Skin epidermis (tissue), 12 donors: ENCODE measurements around the gene LY6G6C.
A peak's percentile ranks its signal among the peaks of the same experiment; 100 is the strongest.
"Not testable (repeated sequence)": the region's sequence is repeated elsewhere in the genome, so short reads cannot be mapped to it uniquely, and the experiment has no call there.

Source experiments
- H3K27ac ChIP-seq, 21 experiments: fragments of 200-600 bp; sonication (generic) in 11 of 21; one replicate each; pipeline ENCODE4 v1.5.0; 2020; ENCODE audit warnings: mild to moderate bottlenecking in 3 of 21, inconsistent platforms in 2 of 21, moderate library complexity in 2 of 21
- H3K4me3 ChIP-seq, 7 experiments: fragments of 200-600 bp; sonication (generic) in 2 of 7; one replicate each; pipeline ENCODE4 v1.5.0; 2020; ENCODE audit warnings: inconsistent platforms in 2 of 7, mild to moderate bottlenecking in 2 of 7, moderate library complexity in 1 of 7

LY6G6C gene

DNA sequence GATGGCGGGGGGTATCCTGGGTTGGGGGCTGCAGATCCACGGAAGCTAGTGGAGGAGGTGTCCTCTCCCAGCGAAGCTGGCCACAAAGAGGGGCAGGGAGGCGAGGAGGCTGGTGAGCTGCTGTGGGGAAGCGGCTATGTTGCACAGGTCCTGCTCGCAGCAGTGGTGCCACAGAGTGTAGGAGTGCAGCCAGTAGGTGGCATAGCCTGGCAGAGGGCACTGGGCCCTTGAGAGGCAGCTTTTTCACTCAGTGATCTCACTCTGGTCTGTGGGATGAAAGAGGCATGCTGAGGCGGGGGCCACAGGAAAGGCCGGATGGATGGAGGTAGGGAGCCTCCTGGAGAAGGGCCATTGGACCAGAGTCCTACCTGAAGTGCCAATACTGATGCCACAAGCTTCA lies 9.2 kb downstream of the LY6G6C start:
- Histone ChIP-seq H3K27ac (peak overlapping the region in 13 of 21 experiments; percentile 1 to 77 (median 48)), H3K4me3 (no peak overlapping the region)

DNA sequence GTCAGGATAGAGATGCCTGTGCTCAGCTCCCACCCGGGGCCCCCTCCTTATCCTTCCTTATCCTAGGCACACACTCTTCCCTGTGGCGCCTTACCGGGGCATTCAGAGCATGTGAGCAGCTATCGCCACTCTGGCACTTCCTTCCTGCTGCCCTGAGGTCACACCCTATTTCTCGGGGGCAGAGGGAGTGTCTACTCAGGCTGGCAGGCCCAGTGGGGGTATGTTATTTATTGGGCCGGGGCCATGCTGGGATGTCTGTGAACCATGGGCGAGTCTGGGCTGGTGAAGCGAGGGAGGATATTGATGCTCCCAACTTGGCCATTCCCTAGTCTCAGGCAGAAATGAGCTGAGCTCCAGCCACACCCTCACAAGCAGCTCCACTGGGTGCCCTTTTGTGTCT lies 10.3 kb downstream of the LY6G6C start:
- Histone ChIP-seq H3K4me3 (no peak overlapping the region), H3K27ac (peak overlapping the region in 8 of 21 experiments; percentile 18 to 73 (median 43))

DNA sequence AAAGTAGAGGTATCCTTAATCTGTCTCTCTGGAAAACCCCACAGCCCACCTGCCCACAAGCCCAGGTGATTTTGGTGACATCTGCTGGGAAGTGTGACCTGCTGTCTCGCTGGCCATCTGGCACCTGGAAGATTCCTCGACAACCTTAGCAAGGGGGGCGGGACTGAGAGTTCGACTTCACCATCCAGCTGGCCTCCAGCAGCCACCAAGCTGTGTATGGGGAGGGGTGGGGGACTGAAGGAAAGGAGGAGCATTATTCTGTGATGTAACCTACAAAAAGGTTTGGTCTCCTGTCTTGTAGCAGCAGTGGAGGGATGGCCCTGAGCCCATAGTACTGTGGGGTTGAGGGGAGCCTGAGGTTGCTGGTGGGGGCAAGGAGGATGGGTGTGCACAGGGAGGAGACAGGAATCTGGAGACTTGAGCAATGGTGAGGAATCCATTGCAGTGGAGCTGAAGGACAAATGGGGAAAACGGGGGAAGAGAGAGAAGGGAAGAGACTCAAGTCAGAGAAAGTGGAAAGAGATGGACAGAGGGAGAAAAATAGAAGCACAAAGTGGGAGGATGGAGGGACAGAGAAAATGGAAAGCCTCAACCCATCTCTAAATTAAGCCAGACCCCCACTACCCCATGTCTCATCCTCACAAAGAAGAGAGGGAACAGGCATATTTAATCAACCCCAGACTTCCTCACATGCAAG lies 10.9 kb downstream of the LY6G6C start:
- Histone ChIP-seq H3K4me3 (no peak overlapping the region), H3K27ac (peak overlapping the region in 5 of 21 experiments; percentile 34 to 73 (median 49))

DNA sequence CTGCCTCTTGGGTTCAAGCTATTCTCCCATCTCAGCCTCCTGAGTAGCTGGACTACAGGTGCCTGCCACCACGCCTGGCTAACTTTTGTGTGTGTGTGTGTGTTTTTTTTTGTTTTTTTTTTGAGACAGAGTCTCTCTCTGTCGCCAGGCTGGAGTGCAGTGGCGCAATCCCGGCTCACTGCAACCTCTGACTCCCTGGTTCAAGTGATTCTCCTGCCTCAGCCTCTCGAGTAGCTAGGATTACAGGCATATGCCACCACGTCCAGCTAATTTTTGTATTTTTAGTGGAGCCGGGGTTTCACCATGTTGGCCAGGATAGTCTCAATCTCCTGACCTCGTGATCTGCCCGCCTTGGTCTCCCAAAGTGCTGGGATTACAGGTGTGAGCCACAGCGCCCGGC lies 12.4 kb downstream of the LY6G6C start:
- not testable (repeated sequence) for H3K4me3 ChIP-seq, H3K27ac ChIP-seq

DNA sequence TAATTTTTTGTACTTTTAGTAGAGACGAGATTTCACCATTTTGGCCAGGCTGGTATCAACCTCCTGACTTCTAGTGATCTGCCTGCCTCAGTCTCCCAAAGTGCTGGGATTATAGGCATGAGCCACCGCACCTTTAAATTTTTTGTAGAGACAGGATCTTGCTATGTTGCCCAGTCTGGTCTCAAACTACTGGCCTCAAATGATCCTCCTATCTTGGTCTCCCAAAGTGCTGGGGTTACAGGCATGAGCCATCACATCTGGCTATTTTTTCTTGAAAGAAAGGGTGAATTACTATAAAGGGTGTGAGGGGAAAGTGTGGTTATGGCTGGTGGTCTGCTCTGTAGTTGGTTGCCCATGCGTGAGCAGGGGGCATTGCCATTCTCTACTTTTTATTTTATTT lies 13.3 kb downstream of the LY6G6C start:
- H3K4me3 ChIP-seq: no peak overlapping the region
- no peak overlapping the region for H3K27ac ChIP-seq

DNA sequence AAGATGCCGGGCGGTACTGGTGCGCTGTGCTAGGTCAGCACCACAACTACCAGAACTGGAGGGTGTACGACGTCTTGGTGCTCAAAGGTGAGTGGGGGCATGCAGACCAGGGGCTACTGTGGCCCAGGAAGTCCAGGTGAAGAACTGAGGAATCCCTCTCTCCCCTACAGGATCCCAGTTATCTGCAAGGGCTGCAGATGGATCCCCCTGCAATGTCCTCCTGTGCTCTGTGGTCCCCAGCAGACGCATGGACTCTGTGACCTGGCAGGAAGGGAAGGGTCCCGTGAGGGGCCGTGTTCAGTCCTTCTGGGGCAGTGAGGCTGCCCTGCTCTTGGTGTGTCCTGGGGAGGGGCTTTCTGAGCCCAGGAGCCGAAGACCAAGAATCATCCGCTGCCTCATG lies 13.8 kb downstream of the LY6G6C start:
- H3K27ac ChIP-seq: no peak overlapping the region
- no peak overlapping the region for H3K4me3 ChIP-seq

DNA sequence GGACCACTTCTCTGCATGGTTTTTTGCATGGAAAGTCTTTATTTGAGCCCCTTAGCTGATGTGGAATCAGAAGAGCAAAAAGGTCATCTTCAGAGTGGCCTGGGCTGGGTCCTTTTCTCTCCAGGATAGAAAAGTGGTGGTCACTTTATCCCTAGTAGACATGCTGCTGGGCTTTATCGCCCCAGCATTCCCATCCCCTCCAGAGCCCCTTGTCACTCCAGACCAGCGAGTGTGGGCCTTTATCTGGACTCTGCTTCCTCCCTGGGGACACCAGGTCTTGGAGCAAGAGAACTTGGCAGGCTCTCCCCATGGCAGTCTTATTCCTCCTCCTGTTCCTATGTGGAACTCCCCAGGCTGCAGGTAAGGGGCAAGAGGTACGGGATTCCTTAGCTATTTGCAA lies 14.9 kb downstream of the LY6G6C start, which contains the start of gene LY6G6F:
Gene LY6G6F, plus strand, starts transcription at position 268 of the 400 bp plus-strand sequence. Its CDS starts 41 bp downstream, at position 309.
- Histone ChIP-seq H3K4me3 (no peak within 1 kb of the TSS), H3K27ac (no peak within 1 kb of the TSS)

DNA sequence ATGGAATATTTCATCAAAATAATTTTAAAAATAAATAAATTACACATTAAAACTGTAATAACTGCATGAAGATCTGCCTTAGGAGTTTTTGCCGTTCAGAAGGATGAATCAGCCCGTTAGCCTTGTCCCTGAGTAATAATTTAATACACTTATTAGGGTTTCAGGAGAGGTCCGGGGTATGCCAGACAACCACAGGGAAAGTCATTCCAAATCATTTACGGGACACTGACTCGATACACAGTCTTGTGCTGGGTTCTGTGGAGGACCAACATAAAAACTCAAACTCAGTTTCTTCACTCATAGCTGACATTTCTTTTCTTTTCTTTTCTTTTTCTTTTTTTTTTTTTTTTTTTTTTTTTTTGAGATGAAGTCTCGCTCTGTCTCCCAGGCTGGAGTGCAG lies 15.6 kb downstream of the LY6G6C start:
- no peak overlapping the region for H3K27ac ChIP-seq
- H3K4me3 ChIP-seq: no peak overlapping the region

DNA sequence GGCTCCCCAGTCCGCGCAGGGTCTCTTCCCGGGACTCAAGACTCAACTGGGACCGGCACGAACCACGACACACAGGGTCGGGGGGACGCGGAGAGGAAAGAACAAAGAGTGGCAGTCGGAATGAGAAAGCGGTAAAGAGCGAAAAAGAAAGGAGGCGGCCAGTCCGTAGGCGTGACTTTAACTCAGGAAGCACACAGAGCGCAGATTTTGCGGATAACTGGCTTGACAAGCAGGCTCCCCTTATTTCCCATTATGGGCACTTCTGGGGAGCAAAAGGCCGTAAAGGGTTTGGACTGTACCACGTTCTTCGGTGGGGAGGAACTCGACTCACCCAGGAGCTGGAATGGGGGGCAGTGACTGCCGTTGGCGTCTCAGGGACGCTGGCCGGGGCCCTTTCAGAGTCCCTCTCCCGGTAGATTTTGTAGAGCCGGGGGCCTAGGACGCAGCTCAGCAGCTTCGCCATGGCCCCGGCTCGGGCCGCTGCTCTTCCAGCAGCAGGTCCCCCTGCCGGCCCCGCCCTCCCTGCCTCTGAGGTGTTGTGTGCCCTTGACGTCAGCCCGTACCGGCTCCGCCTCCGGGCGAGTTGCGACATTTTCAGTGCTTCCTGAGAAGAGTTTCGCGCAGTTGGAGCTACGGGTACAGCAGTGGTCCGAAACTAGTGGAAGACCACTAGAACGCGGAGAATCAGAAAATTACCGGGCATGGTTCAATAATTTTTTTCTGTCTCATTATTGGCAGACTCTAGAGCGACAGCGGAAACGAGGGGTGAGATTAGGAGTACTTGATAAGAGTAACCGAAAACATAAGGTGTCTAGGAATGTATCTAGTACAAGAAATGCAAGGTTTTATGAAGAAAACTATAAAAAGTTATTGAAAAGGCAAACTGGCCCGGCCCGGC lies 18.5 kb downstream of the LY6G6C start, which contains the start of gene ABHD16A:
Gene ABHD16A, minus strand, starts transcription at position 506 of the 898 bp plus-strand sequence. Its CDS starts 43 bp downstream, at position 463.
- Histone ChIP-seq H3K27ac (peak within 1 kb of the TSS; percentile 43 to 99 (median 97)), H3K4me3 (peak within 1 kb of the TSS; percentile 58 to 83 (median 74))

DNA sequence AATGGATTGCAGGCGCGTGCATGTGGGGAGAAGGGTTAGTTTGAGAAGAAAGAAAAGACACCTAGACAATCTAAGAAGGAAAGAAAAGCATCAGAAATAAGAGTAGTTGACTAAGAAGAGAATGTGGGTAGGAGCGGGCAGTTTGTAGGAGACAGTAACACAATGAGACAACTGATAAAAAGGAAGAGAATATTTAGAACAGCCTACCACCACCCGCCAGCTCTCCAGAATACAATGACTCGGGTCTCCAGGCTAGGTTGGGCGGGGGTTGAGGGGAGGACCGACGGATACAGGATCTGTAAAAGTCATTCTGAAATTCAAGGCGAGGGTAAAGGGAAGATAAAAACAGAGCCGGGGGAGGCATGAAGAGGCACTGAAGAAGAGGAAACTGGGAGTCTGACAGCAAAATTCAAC lies 19.1 kb downstream of the LY6G6C start:
- H3K27ac ChIP-seq: peak overlapping the region; percentile 43 to 99 (median 97)
- peak overlapping the region; percentile 58 to 83 (median 74) for H3K4me3 ChIP-seq

DNA sequence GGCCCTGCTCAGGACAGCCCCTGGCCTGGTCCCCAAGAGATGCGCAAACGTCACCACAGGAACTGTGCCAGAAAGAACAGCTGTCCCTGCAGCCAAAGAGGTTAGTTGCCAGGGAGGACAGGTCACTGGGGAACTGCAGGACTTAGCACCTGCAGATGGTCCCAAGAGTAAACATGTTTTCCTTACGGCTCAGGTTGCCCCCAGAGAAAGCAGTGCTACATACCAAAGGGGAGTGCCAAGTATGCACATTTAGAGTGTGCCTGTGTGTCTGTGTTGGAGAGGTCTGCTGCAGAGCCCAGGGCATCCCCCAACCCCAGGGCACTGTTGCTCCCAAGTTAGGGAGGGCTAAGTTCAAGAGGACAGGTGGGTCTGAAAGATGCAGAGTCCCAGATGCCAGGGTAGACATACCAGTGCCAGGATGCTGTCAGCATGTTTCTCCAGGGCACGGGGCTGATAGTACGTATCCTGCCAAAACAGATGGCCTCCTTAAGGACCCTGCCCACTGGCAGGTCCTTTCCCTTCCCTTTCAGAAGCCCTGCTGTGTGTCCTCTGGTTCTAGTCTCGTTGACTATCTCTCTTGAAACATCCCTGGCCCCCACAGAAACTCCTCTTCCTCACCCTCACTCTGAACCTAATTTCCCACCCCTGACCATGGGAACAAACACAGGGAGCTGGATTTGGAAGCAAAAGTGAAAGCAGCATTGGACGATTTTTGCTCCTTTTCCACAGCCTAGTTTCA lies 19.7 kb downstream of the LY6G6C start:
- H3K4me3 ChIP-seq: peak overlapping the region; percentile 58 to 83 (median 74)

DNA sequence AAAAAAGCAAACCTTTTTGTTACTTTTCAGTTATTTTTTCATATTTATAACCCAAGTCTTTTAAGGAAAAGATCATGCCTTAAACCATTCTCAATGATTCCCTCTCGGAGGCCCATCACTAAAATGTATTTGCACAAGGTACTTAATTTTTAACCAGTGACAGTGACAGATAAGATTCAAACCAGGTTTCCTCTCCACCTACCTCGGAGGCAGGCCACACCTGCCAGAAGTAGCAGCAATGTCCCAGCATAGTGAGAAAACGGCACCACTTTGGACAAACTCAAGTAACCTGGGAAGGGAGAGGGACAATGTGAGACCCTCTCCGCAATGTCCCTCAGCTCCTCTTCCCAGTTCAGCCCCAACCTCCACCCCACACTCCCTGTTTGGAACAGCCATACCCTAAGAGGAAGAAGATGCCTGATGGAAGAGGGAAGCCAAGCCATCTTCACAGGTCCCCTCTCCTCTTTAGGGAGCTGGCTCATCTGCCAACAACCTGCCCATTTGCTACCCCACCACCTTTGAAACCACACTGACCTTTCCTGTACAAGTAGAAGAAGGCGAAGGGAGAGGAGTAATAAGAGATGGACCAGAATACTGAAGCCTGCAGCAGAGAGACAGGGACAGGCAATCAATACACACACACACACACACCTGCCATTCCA lies 20.7 kb downstream of the LY6G6C start:
- Histone ChIP-seq H3K27ac (peak overlapping the region in 4 of 21 experiments; percentile 2 to 98 (median 39)), H3K4me3 (no peak overlapping the region)

More for the DNA sequence above, 19.7 kb downstream of the LY6G6C start:
- peak overlapping the region in 20 of 21 experiments; percentile 85 to 99 (median 98) for H3K27ac ChIP-seq

DNA sequence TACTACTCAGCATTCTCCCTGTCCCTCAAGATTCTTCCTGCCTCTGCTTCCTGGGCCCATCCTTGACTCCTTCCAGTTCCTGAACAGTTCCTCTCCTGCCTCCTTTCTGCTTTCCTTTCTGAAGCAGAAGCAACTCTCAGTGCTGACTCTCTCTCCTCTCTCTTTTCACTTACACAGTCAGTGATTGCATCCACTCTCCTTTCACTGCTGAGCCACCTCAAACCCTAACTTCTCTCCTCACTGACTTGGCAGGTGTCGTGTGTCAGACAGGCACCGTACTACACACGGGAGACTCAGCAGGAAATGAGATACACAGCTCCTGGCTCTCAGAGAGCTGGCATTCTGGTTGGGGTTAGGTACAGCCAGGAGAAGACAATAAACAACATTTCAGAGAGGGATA lies 24.0 kb downstream of the LY6G6C start:
- Histone ChIP-seq H3K27ac (peak overlapping the region in 2 of 21 experiments; percentile 3 to 16), H3K4me3 (no peak overlapping the region)

DNA sequence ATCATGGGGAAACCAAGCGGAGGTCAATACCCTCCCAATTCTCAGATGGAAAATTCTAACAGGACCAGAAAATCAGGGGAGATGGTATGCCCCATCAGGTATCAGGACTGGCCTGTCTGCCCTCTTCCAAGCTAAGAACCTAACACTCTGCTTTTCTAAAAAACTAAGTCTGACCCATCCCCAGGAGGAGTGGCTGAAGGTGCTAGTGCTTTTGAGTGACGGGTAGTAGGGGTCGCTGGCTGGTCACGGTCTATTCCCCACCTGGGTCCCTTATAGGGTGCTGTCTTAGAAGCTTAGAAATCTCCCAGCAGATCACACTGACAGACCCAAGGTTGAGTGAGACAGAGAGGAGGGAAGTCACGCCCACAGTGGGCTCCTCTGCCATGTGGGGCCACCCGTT lies 28.0 kb downstream of the LY6G6C start:
- no peak overlapping the region for H3K27ac ChIP-seq
- H3K4me3 ChIP-seq: no peak overlapping the region

DNA sequence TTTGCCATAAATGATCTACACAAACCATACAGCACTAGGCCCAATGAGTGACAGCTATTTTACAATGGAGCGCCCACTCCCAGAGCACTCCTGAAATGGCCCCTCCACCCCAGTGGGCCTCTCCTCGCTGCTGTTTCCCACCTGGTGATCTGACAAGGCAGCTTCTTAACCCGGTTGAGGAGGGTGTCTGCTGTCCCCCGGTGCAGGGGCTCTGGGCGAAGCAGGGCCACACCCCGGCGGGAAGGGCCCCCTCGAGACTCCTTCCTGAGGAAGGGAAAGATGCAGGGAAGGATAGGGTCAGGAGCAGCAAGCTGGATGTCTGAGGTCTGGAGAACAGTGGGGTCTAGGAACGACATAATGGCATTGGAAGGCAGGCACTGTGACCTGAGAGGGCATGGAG lies 28.7 kb downstream of the LY6G6C start:
- Histone ChIP-seq H3K27ac (no peak overlapping the region), H3K4me3 (no peak overlapping the region)

DNA sequence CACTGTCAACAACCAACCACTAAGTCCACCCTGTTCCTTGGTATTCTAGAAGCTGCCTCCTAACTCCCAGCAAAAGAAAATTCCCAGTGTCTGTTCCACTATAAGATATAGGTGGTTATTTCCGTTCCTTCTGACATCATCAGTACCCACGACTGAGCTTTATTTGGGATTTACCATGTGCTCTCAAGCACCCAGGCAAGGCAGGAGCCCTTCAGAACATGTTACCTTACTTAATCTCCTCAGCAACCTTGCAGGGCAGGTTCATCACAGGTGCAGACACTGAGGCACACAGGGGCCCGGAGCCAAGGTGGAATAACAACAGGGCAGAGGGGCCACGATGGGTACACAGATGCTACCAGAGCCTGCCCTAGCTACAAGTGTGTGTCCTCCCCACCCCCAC lies 29.2 kb downstream of the LY6G6C start:
- H3K27ac ChIP-seq: no peak overlapping the region
- no peak overlapping the region for H3K4me3 ChIP-seq

DNA sequence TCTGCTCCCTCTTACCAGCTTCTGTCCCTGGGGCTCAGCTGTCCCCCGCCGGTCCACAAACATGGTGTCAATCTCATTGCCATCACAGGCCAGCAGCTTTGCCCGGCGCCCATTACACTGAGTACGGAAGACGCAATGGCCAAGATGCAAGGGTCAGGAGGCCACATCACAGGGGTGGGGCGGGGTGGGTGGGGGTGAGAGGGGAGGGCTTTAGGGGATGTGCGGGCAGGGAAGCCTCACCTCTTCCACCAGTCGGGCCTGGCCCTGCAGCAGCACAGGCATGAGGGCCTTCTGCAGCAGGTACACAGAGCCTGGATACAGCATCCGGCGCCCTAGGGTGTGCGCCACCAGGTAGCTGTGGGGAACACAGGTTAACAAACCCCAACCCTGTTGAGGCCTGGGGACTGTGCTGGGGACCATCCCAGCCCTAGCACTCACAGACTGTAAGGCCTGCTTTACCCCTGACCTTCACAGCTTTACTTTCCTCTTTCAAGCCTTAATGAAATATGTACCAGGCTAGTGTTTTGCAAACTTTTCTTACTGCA lies 29.9 kb downstream of the LY6G6C start:
- no peak overlapping the region for H3K27ac ChIP-seq
- H3K4me3 ChIP-seq: no peak overlapping the region

DNA sequence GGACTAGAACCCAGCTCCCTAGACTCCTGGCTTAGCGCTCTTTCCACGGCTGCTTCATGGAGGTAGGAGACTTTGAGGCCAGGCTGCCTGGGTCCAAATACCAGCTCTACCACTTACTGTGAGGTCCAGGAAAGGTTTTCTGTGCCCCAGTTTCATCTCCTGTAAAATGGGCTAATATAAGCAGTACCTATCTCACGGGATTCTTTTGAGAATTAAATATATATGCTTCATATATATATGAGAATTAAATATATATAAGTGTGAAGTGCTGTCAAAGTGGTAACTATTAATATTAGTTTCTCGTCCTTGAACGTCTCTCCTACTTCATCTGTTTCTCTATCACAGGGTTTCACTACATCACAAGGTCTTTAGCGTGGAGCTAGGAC lies 30.5 kb downstream of the LY6G6C start:
- H3K4me3 ChIP-seq: no peak overlapping the region
- no peak overlapping the region for H3K27ac ChIP-seq
